Activated CD4-positive, alpha-beta T cell treated with anti-CD3 and anti-CD28 coated beads, Interleukin-2, amount 10 ng/mL, durations not matched to agents 24 days and 14 days (primary cell): ENCODE measurements around the gene SLC30A3. TPM values are rescaled to one million over a fixed set of nuclear protein-coding genes. Genes with fewer than 3 reads are reported as not detected.

Experiments
- DNase-seq: peaks from one replicate; pipeline ENCODE4 v3.0.0; 2022
- H3K27ac Mint-ChIP-seq: one replicate; pipeline ENCODE4 v1.8.0; 2022; ENCODE audit warnings: mild to moderate bottlenecking, mixed read lengths
- H3K27me3 Mint-ChIP-seq: one replicate; pipeline ENCODE4 v1.8.0; 2022; ENCODE audit warnings: mixed read lengths
- H3K36me3 Mint-ChIP-seq: one replicate; pipeline ENCODE4 v1.8.0; 2022; ENCODE audit warnings: low read depth, mild to moderate bottlenecking, mixed read lengths
- H3K4me1 Mint-ChIP-seq: one replicate; pipeline ENCODE4 v1.8.0; 2021; ENCODE audit warnings: mixed read lengths
- H3K4me3 Mint-ChIP-seq: one replicate; pipeline ENCODE4 v1.8.0; 2022; ENCODE audit warnings: mild to moderate bottlenecking, moderate library complexity, mixed read lengths
- H3K9me3 Mint-ChIP-seq: one replicate; pipeline ENCODE4 v1.8.0; 2021; ENCODE audit warnings: mixed read lengths
- intact Hi-C: fragments of 100-400 bp; cut with micrococcal nuclease; formaldehyde crosslinking; loops from one replicate; pipeline ENCODE4 v1.15.1; 2023
- total RNA-seq: library from RNA; stranded (reverse); gene quantifications from 2 replicates; pipeline ENCODE4 v1.2.3, GENCODE V29; 2022

Gene SLC30A3
- total RNA-seq, 1 donor from 2014 or later: 2.2 TPM

GRCh38 chr2:27243391-27244130 is 19.3 kb downstream of the SLC30A3 start:
- no peak overlapping the region for H3K27ac Mint-ChIP-seq
- intact Hi-C loops: no loop called here
- H3K4me3 Mint-ChIP-seq: no peak overlapping the region
- H3K9me3 Mint-ChIP-seq: no peaks in the 10 kb centered on the region
- DNase-seq: no peak
- peaks cover 50% of the 10 kb centered on the region for H3K36me3 Mint-ChIP-seq
- peaks cover 2% of the 10 kb centered on the region for H3K27me3 Mint-ChIP-seq
- peaks cover 5% of the 10 kb centered on the region for H3K4me1 Mint-ChIP-seq

DNA sequence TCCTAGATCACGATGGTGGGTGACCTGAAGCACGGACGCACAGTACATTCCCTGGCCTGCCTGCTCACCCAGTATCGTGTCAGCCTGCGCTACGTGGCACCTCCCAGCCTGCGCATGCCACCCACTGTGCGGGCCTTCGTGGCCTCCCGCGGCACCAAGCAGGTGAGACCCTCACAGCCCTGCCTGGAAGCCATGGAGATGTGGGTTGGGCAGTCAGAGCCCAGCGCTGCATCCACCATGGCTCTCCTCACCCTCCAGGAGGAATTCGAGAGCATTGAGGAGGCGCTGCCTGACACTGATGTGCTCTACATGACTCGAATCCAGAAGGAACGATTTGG is 20.3 kb downstream of the SLC30A3 start:
- no peak overlapping the region for H3K27ac Mint-ChIP-seq
- intact Hi-C loops: no loop called here
- peaks cover 59% of the 10 kb centered on the region for H3K36me3 Mint-ChIP-seq
- no peaks in the 10 kb centered on the region for H3K27me3 Mint-ChIP-seq
- H3K9me3 Mint-ChIP-seq: no peaks in the 10 kb centered on the region
- no peak for DNase-seq
- no peak overlapping the region for H3K4me3 Mint-ChIP-seq
- H3K4me1 Mint-ChIP-seq: peaks cover 5% of the 10 kb centered on the region

- Mint-ChIP-seq H3K4me1 (peaks cover 5% of the 10 kb centered on the region), H3K36me3 (peaks cover 63% of the 10 kb centered on the region), H3K4me3 (no peak overlapping the region), H3K9me3 (no peaks in the 10 kb centered on the region), H3K27me3 (no peaks in the 10 kb centered on the region), H3K27ac (no peak overlapping the region)
- no peak for DNase-seq
- intact Hi-C loops: no loop called here
These were observed 20.9 kb downstream of the SLC30A3 start for GRCh38 chr2:27241761-27242613.

DNA sequence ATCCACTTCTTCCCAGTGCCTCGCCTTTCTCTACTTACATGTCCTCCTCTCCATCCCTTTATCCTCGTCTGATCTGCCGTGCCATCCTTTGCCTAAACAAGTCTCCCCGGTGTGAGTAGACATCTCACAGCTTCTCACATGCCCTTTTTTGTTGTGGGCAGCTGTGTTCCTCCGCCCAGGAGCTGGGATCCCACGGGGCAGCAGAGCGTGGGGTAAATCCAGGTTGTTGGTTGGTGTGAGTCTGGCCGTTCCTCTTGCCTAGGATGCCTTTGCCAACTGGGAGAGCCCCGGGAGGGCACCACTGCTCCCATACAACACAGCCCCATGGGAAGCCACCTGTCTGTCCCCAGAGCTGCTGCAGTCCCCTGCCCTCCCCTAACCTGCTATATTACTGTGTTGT is 22.4 kb downstream of the SLC30A3 start:
- Mint-ChIP-seq H3K36me3 (peaks cover 73% of the 10 kb centered on the region), H3K9me3 (no peaks in the 10 kb centered on the region), H3K4me3 (no peak overlapping the region), H3K27ac (no peak overlapping the region), H3K27me3 (no peaks in the 10 kb centered on the region), H3K4me1 (peaks cover 5% of the 10 kb centered on the region)
- no peak for DNase-seq
- intact Hi-C loops: no loop called here

GRCh38 chr2:27238976-27239375 is 23.9 kb downstream of the SLC30A3 start:
- Mint-ChIP-seq H3K36me3 (peaks cover 81% of the 10 kb centered on the region), H3K4me1 (peaks cover 5% of the 10 kb centered on the region), H3K27ac (no peak overlapping the region), H3K4me3 (no peak overlapping the region), H3K27me3 (no peaks in the 10 kb centered on the region), H3K9me3 (no peaks in the 10 kb centered on the region)
- intact Hi-C loops: no loop called here
- DNase-seq: no peak

DNA sequence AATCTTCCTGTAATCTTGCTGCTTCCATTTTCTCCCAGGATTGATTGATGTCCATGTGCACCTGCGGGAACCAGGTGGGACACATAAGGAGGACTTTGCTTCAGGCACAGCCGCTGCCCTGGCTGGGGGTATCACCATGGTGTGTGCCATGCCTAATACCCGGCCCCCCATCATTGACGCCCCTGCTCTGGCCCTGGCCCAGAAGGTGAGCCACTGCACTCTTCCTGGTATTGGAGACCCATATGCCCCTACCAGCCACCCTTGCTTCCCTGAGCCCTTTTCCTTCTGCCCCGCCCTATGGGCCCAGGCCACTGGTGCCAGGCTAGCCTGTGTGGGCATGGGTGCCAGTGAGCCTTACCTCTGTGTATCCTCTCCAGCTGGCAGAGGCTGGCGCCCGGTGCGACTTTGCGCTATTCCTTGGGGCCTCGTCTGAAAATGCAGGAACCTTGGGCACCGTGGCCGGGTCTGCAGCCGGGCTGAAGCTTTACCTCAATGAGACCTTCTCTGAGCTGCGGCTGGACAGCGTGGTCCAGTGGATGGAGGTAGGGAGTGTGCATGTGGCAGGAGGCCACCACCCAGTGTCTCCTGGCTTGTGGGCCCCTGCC is 25.4 kb downstream of the SLC30A3 start:
- no peaks in the 10 kb centered on the region for H3K27me3 Mint-ChIP-seq
- intact Hi-C loops: no loop called here
- peaks cover 5% of the 10 kb centered on the region for H3K4me1 Mint-ChIP-seq
- no peak for DNase-seq
- no peak overlapping the region for H3K27ac Mint-ChIP-seq
- peaks cover 81% of the 10 kb centered on the region for H3K36me3 Mint-ChIP-seq
- H3K4me3 Mint-ChIP-seq: no peak overlapping the region
- H3K9me3 Mint-ChIP-seq: no peaks in the 10 kb centered on the region

DNA sequence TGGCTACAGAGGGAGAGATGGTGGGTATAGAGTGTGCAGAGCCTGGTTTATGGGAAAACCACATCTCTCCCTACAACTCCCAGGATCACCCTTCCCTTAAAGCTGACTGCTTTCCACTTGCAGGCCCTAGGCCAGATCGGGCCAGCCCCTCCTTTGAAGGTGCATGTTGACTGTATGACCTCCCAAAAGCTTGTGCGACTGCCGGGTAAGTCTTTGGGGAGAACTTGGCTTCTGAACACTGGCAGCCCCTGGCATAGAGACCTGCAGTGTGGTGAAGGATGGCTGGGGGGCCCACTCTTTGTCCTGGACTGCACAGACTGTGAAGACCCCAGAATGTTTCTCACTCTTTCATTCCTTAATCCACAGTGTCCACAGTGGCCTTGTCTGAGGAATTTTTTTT is 26.2 kb downstream of the SLC30A3 start:
- intact Hi-C loops: no loop called here
- no peak for DNase-seq
- no peaks in the 10 kb centered on the region for H3K9me3 Mint-ChIP-seq
- no peak overlapping the region for H3K4me3 Mint-ChIP-seq
- peaks cover 5% of the 10 kb centered on the region for H3K4me1 Mint-ChIP-seq
- peaks cover 83% of the 10 kb centered on the region for H3K36me3 Mint-ChIP-seq
- no peaks in the 10 kb centered on the region for H3K27me3 Mint-ChIP-seq
- H3K27ac Mint-ChIP-seq: no peak overlapping the region

DNA sequence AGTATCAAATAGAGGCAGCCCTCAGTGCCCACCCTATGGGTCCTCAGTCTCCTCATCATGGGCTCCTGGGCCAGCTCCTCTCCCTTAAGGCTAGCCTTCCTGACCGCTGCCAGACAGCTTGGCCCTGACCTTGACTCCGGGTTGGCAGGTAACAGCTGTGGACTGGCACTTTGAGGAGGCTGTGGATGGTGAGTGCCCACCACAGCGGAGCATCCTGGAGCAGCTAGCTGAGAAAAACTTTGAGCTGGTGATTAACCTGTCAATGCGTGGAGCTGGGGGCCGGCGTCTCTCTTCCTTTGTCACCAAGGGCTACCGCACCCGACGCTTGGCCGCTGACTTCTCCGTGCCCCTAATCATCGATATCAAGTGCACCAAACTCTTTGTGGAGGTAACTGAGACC is 26.7 kb downstream of the SLC30A3 start:
- Mint-ChIP-seq H3K9me3 (no peaks in the 10 kb centered on the region), H3K27ac (no peak overlapping the region), H3K4me1 (peaks cover under 1% of the 10 kb centered on the region), H3K4me3 (no peak overlapping the region), H3K27me3 (no peaks in the 10 kb centered on the region), H3K36me3 (peaks cover 83% of the 10 kb centered on the region)
- intact Hi-C loops: no loop called here
- DNase-seq: no peak

DNA sequence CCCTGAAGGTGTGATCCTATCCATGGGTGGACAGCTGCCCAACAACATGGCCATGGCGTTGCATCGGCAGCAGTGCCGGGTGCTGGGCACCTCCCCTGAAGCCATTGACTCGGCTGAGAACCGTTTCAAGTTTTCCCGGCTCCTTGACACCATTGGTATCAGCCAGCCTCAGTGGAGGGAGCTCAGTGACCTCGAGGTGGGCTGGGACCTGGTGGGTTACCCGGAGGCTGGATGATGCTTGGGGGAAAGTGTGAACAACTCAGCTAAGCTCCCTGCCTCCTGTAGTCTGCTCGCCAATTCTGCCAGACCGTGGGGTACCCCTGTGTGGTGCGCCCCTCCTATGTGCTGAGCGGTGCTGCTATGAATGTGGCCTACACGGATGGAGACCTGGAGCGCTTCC is 29.5 kb downstream of the SLC30A3 start:
- H3K27ac Mint-ChIP-seq: no peak overlapping the region
- intact Hi-C loops: no loop called here
- H3K4me3 Mint-ChIP-seq: no peak overlapping the region
- no peaks in the 10 kb centered on the region for H3K27me3 Mint-ChIP-seq
- DNase-seq: no peak
- peaks cover 79% of the 10 kb centered on the region for H3K36me3 Mint-ChIP-seq
- no peaks in the 10 kb centered on the region for H3K9me3 Mint-ChIP-seq
- H3K4me1 Mint-ChIP-seq: no peaks in the 10 kb centered on the region

DNA sequence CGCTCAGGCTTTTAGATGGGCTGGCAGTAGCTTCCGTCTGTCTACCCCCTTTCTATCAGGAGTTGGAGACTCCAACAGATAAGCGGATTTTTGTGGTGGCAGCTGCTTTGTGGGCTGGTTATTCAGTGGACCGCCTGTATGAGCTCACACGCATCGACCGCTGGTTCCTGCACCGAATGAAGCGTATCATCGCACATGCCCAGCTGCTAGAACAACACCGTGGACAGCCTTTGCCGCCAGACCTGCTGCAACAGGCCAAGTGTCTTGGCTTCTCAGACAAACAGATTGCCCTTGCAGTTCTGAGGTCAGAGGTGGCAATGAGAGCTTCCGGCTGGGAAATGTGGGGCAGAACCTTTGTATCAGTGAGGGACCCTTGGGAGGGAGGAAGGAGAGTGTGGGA is 30.9 kb downstream of the SLC30A3 start:
- H3K9me3 Mint-ChIP-seq: no peaks in the 10 kb centered on the region
- no peak overlapping the region for H3K4me3 Mint-ChIP-seq
- no peaks in the 10 kb centered on the region for H3K4me1 Mint-ChIP-seq
- intact Hi-C loops: no loop called here
- H3K27me3 Mint-ChIP-seq: no peaks in the 10 kb centered on the region
- H3K27ac Mint-ChIP-seq: no peak overlapping the region
- peaks cover 79% of the 10 kb centered on the region for H3K36me3 Mint-ChIP-seq
- DNase-seq: no peak

DNA sequence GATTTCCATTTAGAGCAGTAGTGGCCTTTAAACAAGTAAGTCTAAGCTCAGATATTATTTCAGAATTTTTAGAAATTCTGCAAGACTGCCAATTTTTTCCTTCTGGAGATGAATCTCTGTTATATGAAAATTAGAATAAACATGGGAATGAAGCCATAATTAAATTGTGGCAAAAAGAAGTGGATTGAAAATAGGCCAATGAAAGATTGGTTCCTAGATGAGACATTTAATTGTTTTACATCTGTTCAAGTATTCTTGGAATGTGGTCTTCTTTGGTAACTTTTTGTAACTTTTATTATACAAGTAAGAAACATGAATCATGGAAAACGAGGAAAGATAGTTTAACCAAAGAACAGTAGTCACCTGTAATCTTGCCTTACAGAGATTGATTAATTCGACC is 35.3 kb downstream of the SLC30A3 start:
- Mint-ChIP-seq H3K27ac (no peak overlapping the region), H3K9me3 (no peaks in the 10 kb centered on the region), H3K4me3 (no peak overlapping the region), H3K4me1 (no peaks in the 10 kb centered on the region), H3K27me3 (no peaks in the 10 kb centered on the region), H3K36me3 (peaks cover 76% of the 10 kb centered on the region)
- intact Hi-C loops: no loop called here
- no peak for DNase-seq

- H3K27me3 Mint-ChIP-seq: no peaks in the 10 kb centered on the region
- intact Hi-C loops: no loop called here
- H3K36me3 Mint-ChIP-seq: peaks cover 71% of the 10 kb centered on the region
- no peak overlapping the region for H3K27ac Mint-ChIP-seq
- no peak for DNase-seq
- peaks cover 4% of the 10 kb centered on the region for H3K4me1 Mint-ChIP-seq
- no peak overlapping the region for H3K4me3 Mint-ChIP-seq
- no peaks in the 10 kb centered on the region for H3K9me3 Mint-ChIP-seq
These were observed 37.3 kb downstream of the SLC30A3 start for GRCh38 chr2:27225526-27225925.

DNA sequence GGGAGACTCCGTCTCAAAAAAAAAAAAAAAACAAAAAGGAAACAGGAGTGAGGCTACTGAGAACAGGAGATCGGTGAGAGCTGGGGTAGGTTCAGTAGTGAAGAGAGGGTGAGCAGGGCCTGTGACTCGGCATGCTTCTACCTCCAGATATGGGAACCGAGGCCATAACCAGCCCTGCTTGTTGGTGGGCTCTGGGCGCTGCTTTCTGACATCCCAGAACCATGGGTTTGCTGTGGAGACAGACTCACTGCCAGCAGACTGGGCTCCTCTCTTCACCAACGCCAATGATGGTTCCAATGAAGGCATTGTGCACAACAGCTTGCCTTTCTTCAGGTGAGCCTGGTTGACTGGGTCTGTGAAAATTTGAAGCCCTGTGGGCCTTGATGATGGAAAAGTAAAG is 39.4 kb downstream of the SLC30A3 start:
- Mint-ChIP-seq H3K27me3 (no peaks in the 10 kb centered on the region), H3K4me3 (no peak overlapping the region), H3K4me1 (peaks cover 11% of the 10 kb centered on the region), H3K27ac (no peak overlapping the region), H3K36me3 (peaks cover 75% of the 10 kb centered on the region), H3K9me3 (no peaks in the 10 kb centered on the region)
- DNase-seq: no peak
- intact Hi-C loops: no loop called here

DNA sequence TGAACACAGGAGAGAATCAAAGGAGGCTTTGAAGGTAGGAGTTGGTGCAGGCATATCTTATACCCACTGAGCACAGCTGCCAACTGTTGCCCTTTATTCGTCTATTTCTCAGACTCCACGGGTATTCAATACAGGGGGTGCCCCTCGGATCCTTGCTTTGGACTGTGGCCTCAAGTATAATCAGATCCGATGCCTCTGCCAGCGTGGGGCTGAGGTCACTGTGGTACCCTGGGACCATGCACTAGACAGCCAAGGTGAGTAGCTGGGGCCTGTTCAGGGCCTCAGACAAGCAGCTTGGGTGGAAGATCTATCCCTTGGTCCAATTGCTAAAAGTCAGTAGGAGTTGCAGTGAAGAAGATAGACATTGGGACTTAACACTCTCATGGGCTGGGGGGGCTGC is 40.4 kb downstream of the SLC30A3 start:
- H3K4me3 Mint-ChIP-seq: no peak overlapping the region
- no peaks in the 10 kb centered on the region for H3K27me3 Mint-ChIP-seq
- no peak overlapping the region for H3K27ac Mint-ChIP-seq
- DNase-seq: no peak
- peaks cover 76% of the 10 kb centered on the region for H3K36me3 Mint-ChIP-seq
- peaks cover 19% of the 10 kb centered on the region for H3K4me1 Mint-ChIP-seq
- no peaks in the 10 kb centered on the region for H3K9me3 Mint-ChIP-seq
- intact Hi-C loops: no loop called here
